SU-DHL-6 (cell line): ENCODE results near the gene DNAJC24.

Source experiments
- H2AFZ ChIP-seq: fragments of 200-600 bp; sonication (generic); 2 replicates; pipeline ENCODE4 v1.6.1; 2014; ENCODE audit warnings: low read depth, mild to moderate bottlenecking, moderate library complexity, mixed read lengths, antibody characterized with exemption, low read length; ENCODE audit not compliant: severe bottlenecking
- H3F3A ChIP-seq: fragments of 200-600 bp; shearing (Covaris generic); 2 replicates; pipeline ENCODE4 v1.6.0; 2016; ENCODE audit warnings: antibody characterized with exemption, mild to moderate bottlenecking; ENCODE audit not compliant: insufficient read depth
- H3K27ac ChIP-seq: fragments of 200-600 bp; sonication (generic); 2 replicates; pipeline ENCODE4 v1.5.1; 2016; ENCODE audit warnings: low read depth, mild to moderate bottlenecking, low read length, moderate library complexity, mixed read lengths
- H3K27me3 ChIP-seq: fragments of 200-600 bp; sonication (generic), shearing (Covaris generic); 2 replicates; pipeline ENCODE4 v1.6.0; 2014; ENCODE audit warnings: mild to moderate bottlenecking, low read length
- H3K36me3 ChIP-seq: fragments of 200-600 bp; sonication (generic); 2 replicates; pipeline ENCODE4 v1.6.1; 2014; ENCODE audit warnings: mild to moderate bottlenecking, low read length, mixed read lengths
- H3K4me2 ChIP-seq: fragments of 300-600, 200-600 bp; shearing (Covaris generic), sonication (generic); 2 replicates; pipeline ENCODE4 v1.6.0; 2014; ENCODE audit warnings: low read length, low read depth, mild to moderate bottlenecking; ENCODE audit not compliant: poor library complexity, severe bottlenecking
- H3K4me3 ChIP-seq: fragments of 200-600 bp; sonication (generic); 2 replicates; pipeline ENCODE4 v1.5.1; 2014; ENCODE audit warnings: antibody characterized with exemption, low read length, mild to moderate bottlenecking, mixed read lengths; ENCODE audit not compliant: insufficient read depth, poor library complexity, severe bottlenecking
- H3K79me2 ChIP-seq: fragments of 200-600 bp; sonication (generic); 2 replicates; pipeline ENCODE4 v1.6.1; 2014; ENCODE audit warnings: mild to moderate bottlenecking, low read length, moderate library complexity; ENCODE audit not compliant: insufficient read depth
- H3K9ac ChIP-seq: fragments of 200-600 bp; sonication (generic); 2 replicates; pipeline ENCODE4 v1.7.0; 2014; ENCODE audit warnings: mild to moderate bottlenecking, low read length
- H3K9me2 ChIP-seq: fragments of 200-600 bp; sonication (generic); replicated peaks from 2 replicates; pipeline ENCODE4 v1.6.1; 2014; ENCODE audit warnings: low read length; ENCODE audit not compliant: insufficient read depth
- H3K9me3 ChIP-seq: fragments of 200-600 bp; sonication (generic); 2 replicates; pipeline ENCODE4 v1.6.1; 2014; ENCODE audit warnings: low read length, mixed read lengths; ENCODE audit not compliant: insufficient read depth
- H4K20me1 ChIP-seq: fragments of 200-600 bp; sonication (generic); 2 replicates; pipeline ENCODE4 v1.6.1; 2014; ENCODE audit warnings: low read depth, mild to moderate bottlenecking, antibody characterized with exemption, low read length, moderate library complexity, mixed read lengths
- CTCF ChIP-seq: fragments of 200-600 bp; sonication (generic); IDR thresholded peaks from one replicate; pipeline ENCODE4 v1.5.1; 2017; ENCODE audit warnings: antibody characterized with exemption, mild to moderate bottlenecking, low read length, moderate library complexity; ENCODE audit not compliant: insufficient read depth, poor library complexity, severe bottlenecking
- EZH2phosphoT487 ChIP-seq: fragments of 200-600 bp; sonication (generic), shearing (Covaris generic); conservative IDR thresholded peaks from 2 replicates; pipeline ENCODE4 v1.6.1; 2018; ENCODE audit warnings: mild to moderate bottlenecking, antibody characterized with exemption, low read length, moderate library complexity, mixed read lengths

The DNAJC24 gene

GRCh38 chr11:31419138-31419537, 49.5 kb downstream of the DNAJC24 start:
- Histone ChIP-seq H4K20me1 (no peaks in the 10 kb centered on the region), H3F3A (no peaks in the 10 kb centered on the region), H3K9me3 (no peaks in the 10 kb centered on the region), H3K79me2 (no peaks in the 10 kb centered on the region), H2AFZ (no peak overlapping the region), H3K27ac (no peak overlapping the region), H3K4me3 (no peak overlapping the region), H3K4me2 (no peak overlapping the region), H3K36me3 (no peaks in the 10 kb centered on the region), H3K27me3 (no peaks in the 10 kb centered on the region), H3K9me2 (no peaks in the 10 kb centered on the region), H3K9ac (no peak overlapping the region)
- TF ChIP-seq CTCF (no peak), EZH2phosphoT487 (no peak)

DNA sequence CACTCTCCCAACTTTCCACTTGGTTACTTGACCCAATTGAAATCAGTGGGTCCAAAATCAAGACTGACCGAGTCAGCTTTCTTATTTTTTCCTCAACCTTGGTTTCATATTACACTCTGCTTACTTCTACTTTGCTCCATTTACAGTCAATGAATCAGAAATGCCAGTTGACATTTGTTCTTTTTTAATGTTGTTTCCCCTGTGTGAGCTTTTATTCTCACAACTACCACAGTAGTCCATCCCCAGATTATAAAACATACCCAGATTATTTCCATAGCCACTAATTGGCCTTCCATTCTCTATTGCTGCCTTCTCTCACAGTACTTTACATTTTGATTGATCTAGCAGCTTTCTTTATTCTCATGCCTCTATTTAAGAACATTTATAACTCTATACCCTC, 50.0 kb downstream of the DNAJC24 start:
- TF ChIP-seq EZH2phosphoT487 (no peak), CTCF (no peak)
- no peaks in the 10 kb centered on the region for H3K79me2 ChIP-seq

GRCh38 chr11:31421820-31422219, 52.2 kb downstream of the DNAJC24 start:
- Histone ChIP-seq H3K79me2 (no peaks in the 10 kb centered on the region), H3K27me3 (no peaks in the 10 kb centered on the region), H3K9me3 (no peaks in the 10 kb centered on the region), H2AFZ (no peak overlapping the region), H3K36me3 (no peaks in the 10 kb centered on the region), H3K4me2 (no peak overlapping the region), H3K9ac (no peak overlapping the region), H3K4me3 (no peak overlapping the region), H4K20me1 (no peaks in the 10 kb centered on the region), H3K9me2 (no peaks in the 10 kb centered on the region), H3F3A (no peaks in the 10 kb centered on the region), H3K27ac (no peak overlapping the region)
- TF ChIP-seq EZH2phosphoT487 = no peak
- TF ChIP-seq CTCF = no peak

More for the DNA sequence above, 50.0 kb downstream of the DNAJC24 start:
- H3K27ac ChIP-seq = no peak overlapping the region
- no peak overlapping the region for H2AFZ ChIP-seq
- H3K27me3 ChIP-seq = no peaks in the 10 kb centered on the region
- H3K9me3 ChIP-seq = no peaks in the 10 kb centered on the region
- H4K20me1 ChIP-seq = no peaks in the 10 kb centered on the region
- H3K36me3 ChIP-seq = no peaks in the 10 kb centered on the region
- H3F3A ChIP-seq = no peaks in the 10 kb centered on the region
- H3K4me3 ChIP-seq = no peak overlapping the region
- H3K4me2 ChIP-seq = no peak overlapping the region
- no peaks in the 10 kb centered on the region for H3K9me2 ChIP-seq
- H3K9ac ChIP-seq = no peak overlapping the region

DNA sequence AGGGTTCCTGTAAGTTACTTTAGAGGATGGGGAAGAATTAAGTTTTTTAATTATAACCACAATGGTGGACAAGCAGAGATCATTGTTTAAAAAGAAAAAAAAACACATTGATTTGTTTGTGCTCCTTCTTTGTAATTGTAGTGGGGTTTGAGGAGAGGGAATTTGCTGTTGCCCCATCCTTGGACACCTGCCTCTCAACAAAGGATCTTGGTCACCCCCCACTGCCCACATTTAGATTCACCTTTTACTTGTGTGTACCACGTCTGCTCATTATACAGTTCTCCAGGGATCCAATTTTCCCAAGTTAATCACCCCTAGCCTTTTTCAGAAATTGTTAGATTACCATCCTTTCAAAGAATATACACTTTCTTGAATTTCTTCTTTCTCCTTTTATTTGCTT, 53.0 kb downstream of the DNAJC24 start:
- Histone ChIP-seq H3K9me3 (no peaks in the 10 kb centered on the region), H3K27me3 (no peaks in the 10 kb centered on the region), H3K4me2 (no peak overlapping the region), H3K4me3 (no peak overlapping the region), H3K9me2 (no peaks in the 10 kb centered on the region), H3K79me2 (no peaks in the 10 kb centered on the region), H3K27ac (no peak overlapping the region), H3K9ac (no peak overlapping the region), H2AFZ (no peak overlapping the region), H4K20me1 (no peaks in the 10 kb centered on the region), H3K36me3 (no peaks in the 10 kb centered on the region), H3F3A (no peaks in the 10 kb centered on the region)
- TF ChIP-seq EZH2phosphoT487 (no peak), CTCF (no peak)
